Measurements from ENCODE around the gene NEURL3.
A peak's percentile ranks its signal among the peaks of the same experiment; 100 is the strongest.

- TF ChIP-seq, protein P1, sequence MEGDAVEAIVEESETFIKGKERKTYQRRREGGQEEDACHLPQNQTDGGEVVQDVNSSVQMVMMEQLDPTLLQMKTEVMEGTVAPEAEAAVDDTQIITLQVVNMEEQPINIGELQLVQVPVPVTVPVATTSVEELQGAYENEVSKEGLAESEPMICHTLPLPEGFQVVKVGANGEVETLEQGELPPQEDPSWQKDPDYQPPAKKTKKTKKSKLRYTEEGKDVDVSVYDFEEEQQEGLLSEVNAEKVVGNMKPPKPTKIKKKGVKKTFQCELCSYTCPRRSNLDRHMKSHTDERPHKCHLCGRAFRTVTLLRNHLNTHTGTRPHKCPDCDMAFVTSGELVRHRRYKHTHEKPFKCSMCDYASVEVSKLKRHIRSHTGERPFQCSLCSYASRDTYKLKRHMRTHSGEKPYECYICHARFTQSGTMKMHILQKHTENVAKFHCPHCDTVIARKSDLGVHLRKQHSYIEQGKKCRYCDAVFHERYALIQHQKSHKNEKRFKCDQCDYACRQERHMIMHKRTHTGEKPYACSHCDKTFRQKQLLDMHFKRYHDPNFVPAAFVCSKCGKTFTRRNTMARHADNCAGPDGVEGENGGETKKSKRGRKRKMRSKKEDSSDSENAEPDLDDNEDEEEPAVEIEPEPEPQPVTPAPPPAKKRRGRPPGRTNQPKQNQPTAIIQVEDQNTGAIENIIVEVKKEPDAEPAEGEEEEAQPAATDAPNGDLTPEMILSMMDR (IDR thresholded peaks at IDR 0.05 in 8 of 11, conservative IDR thresholded peaks at IDR 0.05 in 3 of 11) = no peak
- TF ChIP-seq POLR2AphosphoS5 (IDR thresholded peaks at IDR 0.05) = peak in 2 of 3 donors; percentile 37 to 56
Observed at GRCh38 chr2:96552315-96553175, 47.4 kb upstream of the NEURL3 start.
